ENCODE data around the gene PDIK1L. TPM values are rescaled to one million over a fixed set of nuclear protein-coding genes. Genes with fewer than 3 reads are reported as not detected.

The PDIK1L gene
- total and polyA plus RNA-seq, 9 of the 15 experiments (the other 6 are each of a cell fraction or from before 2014, with no cell fraction given): 12.8 to 30.2 (median 21.5) TPM

GRCh38 chr1:26110731-26111529 lies 694 bp upstream of the PDIK1L start (continued):
- TF ChIP-seq HOMEZ (CRISPR knock-in tag; IDR thresholded peaks at IDR 0.05) (no peak), SREBF1 (IDR thresholded peaks at IDR 0.05; ENCODE audit: borderline replicate concordance, low read depth, low read length) (peak; percentile 61; the same call in 1 of the 2 replicates), ZNF408 (CRISPR knock-in tag; IDR thresholded peaks at IDR 0.05; ENCODE audit: low read depth) (no peak), VEZF1 (CRISPR knock-in tag; IDR thresholded peaks at IDR 0.05) (peak; percentile 92), TAF9B (IDR thresholded peaks at IDR 0.05; ENCODE audit: partially characterized antibody) (peak; percentile 30), BMI1 (IDR thresholded peaks at IDR 0.05; ENCODE audit: low read length) (no peak), ZBTB33 (CRISPR knock-in tag; IDR thresholded peaks at IDR 0.05) (peak; percentile 26; the same call in 1 of the 2 replicates), PHB2 (IDR thresholded peaks at IDR 0.05; ENCODE audit: low read depth) (no peak), ELF1 (tag; IDR thresholded peaks at IDR 0.05) (no peak), E4F1 (CRISPR knock-in tag; IDR thresholded peaks at IDR 0.05; ENCODE audit: borderline replicate concordance) (no peak), SUPT5H (IDR thresholded peaks at IDR 0.05) (peak; percentile 88), MLX (CRISPR knock-in tag; conservative IDR thresholded peaks at IDR 0.05) (peak in 1 of 2 experiments; percentile 59; a peak in 2 of 4 replicates), HCFC1 (IDR thresholded peaks at IDR 0.05; ENCODE audit: low read depth, low read length) (no peak), SPI1 (IDR thresholded peaks at IDR 0.05; ENCODE audit: borderline replicate concordance, low read depth, low read length) (no peak), ZNF696 (CRISPR knock-in tag; conservative IDR thresholded peaks at IDR 0.05) (no peak), CBX3 (IDR thresholded peaks at IDR 0.05; ENCODE audit: borderline replicate concordance in 1 of 2, low read length in 2 of 2) (no peak; a peak in 1 of 3 replicates)
